ENCODE data around the gene HSD3B7.
A peak's percentile ranks its signal among the peaks of the same experiment; 100 is the strongest.

Gene HSD3B7

DNA sequence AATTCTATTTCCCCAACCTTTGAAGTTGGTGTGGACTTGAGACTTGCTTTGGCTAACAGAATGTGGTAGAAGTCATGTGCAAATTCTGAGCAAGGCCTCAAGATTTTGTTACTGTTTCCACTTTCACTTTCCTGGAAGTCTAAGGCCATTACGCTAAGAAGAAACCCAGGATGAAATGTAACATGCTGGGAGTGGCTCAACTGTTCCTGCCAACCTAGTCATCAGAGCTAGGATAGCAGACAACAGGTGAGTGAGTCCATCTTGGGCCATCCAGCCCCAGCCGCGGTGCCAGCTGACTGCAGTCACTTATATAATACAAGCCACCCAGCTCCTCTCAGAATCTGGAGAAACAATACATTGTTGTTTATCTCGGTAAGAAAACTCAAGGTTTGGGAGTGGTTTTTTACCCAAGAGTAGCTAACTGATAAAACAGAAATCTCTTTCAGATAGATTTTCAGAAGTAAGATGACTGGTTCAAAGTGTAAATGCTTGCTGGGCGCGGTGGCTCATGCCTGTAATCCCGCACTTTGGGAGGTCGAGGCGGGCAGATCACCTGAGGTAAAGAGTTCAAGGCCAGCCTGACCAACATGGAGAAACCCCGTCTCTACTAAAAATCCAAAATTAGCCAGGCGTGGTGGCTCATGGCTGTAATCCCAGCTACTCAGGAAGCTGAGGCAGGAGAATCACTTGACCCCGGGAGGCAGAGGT is 37.7 kb downstream of the HSD3B7 start:
- no peak for DNase-seq (ENCODE audit: low spot score)
- TF ChIP-seq, protein P1, sequence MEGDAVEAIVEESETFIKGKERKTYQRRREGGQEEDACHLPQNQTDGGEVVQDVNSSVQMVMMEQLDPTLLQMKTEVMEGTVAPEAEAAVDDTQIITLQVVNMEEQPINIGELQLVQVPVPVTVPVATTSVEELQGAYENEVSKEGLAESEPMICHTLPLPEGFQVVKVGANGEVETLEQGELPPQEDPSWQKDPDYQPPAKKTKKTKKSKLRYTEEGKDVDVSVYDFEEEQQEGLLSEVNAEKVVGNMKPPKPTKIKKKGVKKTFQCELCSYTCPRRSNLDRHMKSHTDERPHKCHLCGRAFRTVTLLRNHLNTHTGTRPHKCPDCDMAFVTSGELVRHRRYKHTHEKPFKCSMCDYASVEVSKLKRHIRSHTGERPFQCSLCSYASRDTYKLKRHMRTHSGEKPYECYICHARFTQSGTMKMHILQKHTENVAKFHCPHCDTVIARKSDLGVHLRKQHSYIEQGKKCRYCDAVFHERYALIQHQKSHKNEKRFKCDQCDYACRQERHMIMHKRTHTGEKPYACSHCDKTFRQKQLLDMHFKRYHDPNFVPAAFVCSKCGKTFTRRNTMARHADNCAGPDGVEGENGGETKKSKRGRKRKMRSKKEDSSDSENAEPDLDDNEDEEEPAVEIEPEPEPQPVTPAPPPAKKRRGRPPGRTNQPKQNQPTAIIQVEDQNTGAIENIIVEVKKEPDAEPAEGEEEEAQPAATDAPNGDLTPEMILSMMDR (IDR thresholded peaks at IDR 0.05; ENCODE audit: extremely low read depth, missing control alignments) = no peak

- TF ChIP-seq, protein P1 (IDR thresholded peaks at IDR 0.05; ENCODE audit: extremely low read depth, missing control alignments) = no peak
- no peak for DNase-seq (ENCODE audit: low spot score)
Observed at GRCh38 chr16:31023252-31023602, 38.2 kb downstream of the HSD3B7 start.

DNA sequence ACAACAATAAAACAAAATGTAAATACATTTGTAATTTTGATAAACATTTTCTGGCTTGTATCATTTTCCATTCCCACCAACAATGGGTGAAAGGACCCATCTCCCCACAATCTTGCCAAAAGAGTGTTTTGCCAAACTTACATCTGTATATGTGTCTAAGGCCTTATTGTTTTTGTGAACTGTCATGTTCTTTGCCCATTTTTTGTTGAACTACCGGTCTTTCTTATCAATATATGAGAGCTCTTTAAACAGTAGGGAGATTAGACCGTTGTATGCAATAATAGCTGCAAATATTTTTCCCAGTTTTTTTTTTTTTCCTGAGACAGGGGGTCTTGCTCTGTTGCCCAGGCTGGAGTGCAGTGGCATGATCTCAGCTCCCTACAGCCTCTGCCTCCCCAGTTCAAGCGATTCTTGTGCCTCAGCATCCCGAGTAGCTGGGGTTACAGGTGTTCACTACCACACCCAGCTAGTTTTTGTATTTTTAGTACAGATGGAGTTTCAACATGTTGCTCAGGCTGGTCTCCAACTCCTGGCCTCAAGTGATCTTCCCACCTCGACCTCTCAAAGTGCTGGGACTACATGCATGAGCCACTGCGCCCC is 38.7 kb downstream of the HSD3B7 start:
- DNase-seq (ENCODE audit: low spot score) = no peak
- TF ChIP-seq, protein P1 (IDR thresholded peaks at IDR 0.05; ENCODE audit: extremely low read depth, missing control alignments) = no peak

- no peak for DNase-seq (ENCODE audit: low spot score)
- TF ChIP-seq, protein P1 (IDR thresholded peaks at IDR 0.05; ENCODE audit: extremely low read depth, missing control alignments) = no peak
Observed at GRCh38 chr16:31025339-31025738, 40.3 kb downstream of the HSD3B7 start.

DNA sequence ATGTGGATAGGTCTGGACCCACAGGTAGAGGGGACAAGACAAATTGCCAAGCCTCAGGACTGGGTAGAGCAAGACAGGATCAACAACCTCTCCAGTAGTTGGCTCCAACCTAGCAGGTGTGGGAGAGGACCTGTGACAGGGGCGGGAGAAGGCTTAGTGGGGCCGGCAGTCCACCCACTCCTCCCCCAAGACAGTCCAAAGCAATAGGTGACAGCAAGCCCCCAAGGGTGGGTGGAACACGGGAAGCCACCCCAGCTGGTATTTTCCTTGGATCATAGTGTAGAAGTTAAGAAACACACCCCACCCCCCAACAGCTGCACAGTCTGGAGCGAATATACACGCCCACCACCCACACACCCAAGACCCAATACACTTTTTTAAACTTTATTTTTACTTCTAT is 44.3 kb downstream of the HSD3B7 start:
- no peak for DNase-seq (ENCODE audit: low spot score)
- TF ChIP-seq, protein P1 (IDR thresholded peaks at IDR 0.05; ENCODE audit: extremely low read depth, missing control alignments) = no peak

DNA sequence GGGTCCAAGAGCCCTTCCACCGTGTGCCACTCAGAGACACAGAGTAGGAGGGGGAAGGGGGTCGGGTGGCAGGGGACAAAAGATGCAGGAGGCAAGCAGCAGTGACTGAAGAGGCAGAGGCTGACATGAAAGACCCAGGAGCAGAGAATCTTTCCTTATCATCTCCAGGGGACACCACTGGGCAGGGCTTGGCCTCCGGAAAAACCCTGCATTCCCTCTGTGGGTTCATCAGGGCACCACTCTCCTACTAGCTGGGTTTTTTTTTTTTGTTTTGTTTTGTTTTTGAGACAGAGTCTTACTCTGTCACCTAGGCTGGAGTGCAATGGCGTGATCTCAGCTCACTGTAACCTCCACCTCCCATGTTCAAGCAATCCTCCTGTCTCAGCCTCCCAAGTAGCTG is 46.3 kb downstream of the HSD3B7 start:
- DNase-seq (ENCODE audit: low spot score) = no peak
- TF ChIP-seq, protein P1 (IDR thresholded peaks at IDR 0.05; ENCODE audit: extremely low read depth, missing control alignments) = no peak

GRCh38 chr16:31032736-31033708 is 48.0 kb downstream of the HSD3B7 start, which contains the start of gene STX4:
Gene STX4, plus strand, starts transcription at chr16:31033558. Its CDS starts 248 bp downstream, at chr16:31033806.
- TF ChIP-seq, protein P1 (IDR thresholded peaks at IDR 0.05; ENCODE audit: extremely low read depth, missing control alignments) = no peak

More at GRCh38 chr16:31032736-31033708, 48.0 kb downstream of the HSD3B7 start, which contains the start of gene STX4:
- DNase-seq (ENCODE audit: low spot score) = peak; percentile 96

All from GM20000 (cell line).